Activated CD8-positive, alpha-beta T cell treated with anti-CD3 and anti-CD28 coated beads for 36 hours (primary cell): ENCODE measurements around the gene CPNE2. TPM values are rescaled to one million over a fixed set of nuclear protein-coding genes. Genes with fewer than 3 reads are reported as not detected.

Experiments
- ATAC-seq: fragments of 200-7000 bp; cut with Tn5 transposase; one replicate; pipeline ENCODE4 v1.10.0; 2021; ENCODE audit warnings: mild to moderate bottlenecking, moderate library complexity
- CTCF ChIA-PET: fragments of 350-600 bp; sonication (Branson Sonifier 250); formaldehyde crosslinking; loops from one replicate; lab custom pipeline; 2021; ENCODE audit warnings: antibody characterized with exemption; lab: Charles Lee
- POLR2A ChIA-PET: fragments of 350-600 bp; sonication (Branson Sonifier 250); formaldehyde crosslinking; loops from one replicate; lab custom pipeline; 2021; ENCODE audit warnings: antibody characterized with exemption; lab: Charles Lee
- DNase-seq: peaks from one replicate; pipeline ENCODE4 v3.0.0-alpha.2; 2020
- H3K27ac Mint-ChIP-seq: one replicate; pipeline ENCODE4 v1.8.0; 2021; ENCODE audit warnings: mild to moderate bottlenecking, mixed read lengths
- H3K27me3 Mint-ChIP-seq: one replicate; pipeline ENCODE4 v1.8.0; 2021; ENCODE audit warnings: mixed read lengths
- H3K36me3 Mint-ChIP-seq: one replicate; pipeline ENCODE4 v1.8.0; 2021; ENCODE audit warnings: low read depth, mixed read lengths
- H3K4me1 Mint-ChIP-seq: one replicate; pipeline ENCODE4 v1.8.0; 2021; ENCODE audit warnings: low read depth, mixed read lengths
- H3K4me3 Mint-ChIP-seq: one replicate; pipeline ENCODE4 v1.8.0; 2021; ENCODE audit warnings: mild to moderate bottlenecking, moderate library complexity, mixed read lengths
- H3K9me3 Mint-ChIP-seq: one replicate; pipeline ENCODE4 v1.8.0; 2021; ENCODE audit warnings: mixed read lengths
- CTCF ChIP-seq: fragments of 200-600 bp; IDR thresholded peaks from one replicate; pipeline ENCODE4 v1.8.0; 2022; ENCODE audit warnings: antibody characterized with exemption, mild to moderate bottlenecking
- intact Hi-C: fragments of 100-400 bp; cut with micrococcal nuclease; formaldehyde crosslinking; loops from one replicate; pipeline ENCODE4 v1.10.0; 2022
- total RNA-seq, 2 experiments: library from RNA; stranded (reverse); gene quantifications; one replicate each; pipeline ENCODE4 v1.2.3, GENCODE V29; 2021

The CPNE2 gene
- total RNA-seq, 2 experiments from 2014 or later = 18.6 to 20.6 TPM

GRCh38 chr16:57110937-57111336, 18.6 kb downstream of the CPNE2 start:
- peaks cover 12% of the 10 kb centered on the region for H3K4me1 Mint-ChIP-seq
- ChIA-PET CTCF (interaction anchor here (1.0 to 1.2 kb wide), 3 partner anchors 17 to 62 kb away, joined by 3 to 4 read pairs (median 4); no protein-coding TSS in a partner anchor), POLR2A (interaction anchor here (0.7 to 1.4 kb wide), 3 partner anchors 10 to 27 kb away, joined by 3 read pairs; no protein-coding TSS in a partner anchor)
- TF ChIP-seq CTCF = no peak
- ATAC-seq (no peak), DNase-seq (no peak)
- H3K27ac Mint-ChIP-seq = no peak overlapping the region
- no peak overlapping the region for H3K4me3 Mint-ChIP-seq
- intact Hi-C loops = no loop called here
- no peaks in the 10 kb centered on the region for H3K9me3 Mint-ChIP-seq
- H3K36me3 Mint-ChIP-seq = no peaks in the 10 kb centered on the region
- H3K27me3 Mint-ChIP-seq = no peaks in the 10 kb centered on the region

- Mint-ChIP-seq H3K27me3 (no peaks in the 10 kb centered on the region), H3K36me3 (no peaks in the 10 kb centered on the region), H3K4me3 (no peak overlapping the region), H3K9me3 (no peaks in the 10 kb centered on the region), H3K27ac (no peak overlapping the region), H3K4me1 (peaks cover 10% of the 10 kb centered on the region)
- POLR2A ChIA-PET = interaction anchor here (0.7 to 1.4 kb wide), 3 partner anchors 11 to 28 kb away, joined by 3 read pairs; no protein-coding TSS in a partner anchor
- ATAC-seq (no peak), DNase-seq (no peak)
- intact Hi-C loops = no loop called here
- no peak for TF ChIP-seq CTCF
- CTCF ChIA-PET = interaction anchor here (1.0 to 1.2 kb wide), 3 partner anchors 17 to 61 kb away, joined by 3 to 4 read pairs (median 4); no protein-coding TSS in a partner anchor
Measured at GRCh38 chr16:57111420-57111819, 19.0 kb downstream of the CPNE2 start.

DNA sequence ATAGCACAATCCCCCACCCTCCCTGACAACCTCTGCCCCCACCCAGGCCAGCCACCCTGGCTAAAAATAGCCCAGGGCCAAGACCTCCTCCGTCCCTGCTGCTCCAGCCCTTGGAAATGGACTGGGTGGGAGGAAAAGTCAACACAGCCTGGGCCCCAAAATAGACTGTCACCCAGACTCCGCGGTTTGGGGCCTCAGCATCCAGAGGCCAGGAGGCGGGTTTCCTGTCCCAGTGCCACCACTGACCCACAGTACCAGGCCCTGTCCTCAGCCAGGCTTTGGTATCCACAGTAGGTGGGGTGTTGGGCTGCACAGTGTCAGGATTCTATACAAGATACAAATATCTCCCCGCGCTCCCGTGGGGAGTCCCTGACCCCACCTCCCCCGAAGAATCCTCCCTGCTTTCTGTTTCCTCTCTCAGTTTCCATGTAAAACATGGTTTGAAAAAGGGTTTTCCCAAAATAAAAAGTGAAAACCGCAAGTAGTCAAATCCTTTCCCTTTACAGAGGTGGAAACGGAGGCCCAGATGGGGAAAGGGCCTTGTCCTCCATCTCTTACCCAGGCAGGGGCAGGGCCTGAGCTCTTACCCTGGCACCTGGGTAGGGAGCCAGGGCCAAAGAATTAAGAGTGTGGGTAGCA, 20.1 kb downstream of the CPNE2 start:
- no peak for ATAC-seq
- Mint-ChIP-seq H3K4me1 (peaks cover 8% of the 10 kb centered on the region), H3K9me3 (no peaks in the 10 kb centered on the region), H3K36me3 (no peaks in the 10 kb centered on the region), H3K27me3 (no peaks in the 10 kb centered on the region), H3K4me3 (no peak overlapping the region), H3K27ac (no peak overlapping the region)
- intact Hi-C loops = no loop called here
- no peak for DNase-seq
- no peak for TF ChIP-seq CTCF
- CTCF ChIA-PET = interaction anchor here (2.0 kb wide), 1 partner anchor 28 kb away, joined by 6 read pairs; no protein-coding TSS in a partner anchor
- POLR2A ChIA-PET = no interaction called here

DNA sequence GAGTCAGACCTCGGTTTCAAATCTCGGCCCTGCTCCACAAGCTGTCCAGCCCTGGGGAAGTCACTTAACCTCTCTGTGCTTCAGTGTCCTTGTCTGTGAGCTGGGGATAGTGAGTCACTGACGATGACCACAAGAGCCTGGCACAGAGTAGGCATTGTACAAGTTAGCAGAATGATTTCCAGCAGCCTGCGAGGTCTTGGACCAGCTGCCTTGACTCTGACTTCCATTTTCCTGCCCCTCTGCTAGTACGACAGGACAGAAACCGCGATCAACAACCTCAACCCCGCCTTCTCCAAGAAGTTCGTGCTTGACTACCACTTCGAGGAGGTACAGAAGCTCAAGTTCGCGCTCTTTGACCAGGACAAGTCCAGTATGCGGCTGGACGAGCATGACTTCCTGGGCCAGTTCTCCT, 20.7 kb downstream of the CPNE2 start:
- H3K4me1 Mint-ChIP-seq = peaks cover 8% of the 10 kb centered on the region
- no peak overlapping the region for H3K4me3 Mint-ChIP-seq
- no peak overlapping the region for H3K27ac Mint-ChIP-seq
- no peaks in the 10 kb centered on the region for H3K36me3 Mint-ChIP-seq
- intact Hi-C loops = no loop called here
- ChIA-PET CTCF (interaction anchor here (2.0 kb wide), 1 partner anchor 29 kb away, joined by 6 read pairs; no protein-coding TSS in a partner anchor), POLR2A (interaction anchor here (0.9 to 1.2 kb wide), 2 partner anchors 14 to 61 kb away, joined by 3 to 7 read pairs; no protein-coding TSS in a partner anchor)
- no peak for TF ChIP-seq CTCF
- H3K9me3 Mint-ChIP-seq = no peaks in the 10 kb centered on the region
- ATAC-seq (peak; percentile 17), DNase-seq (no peak)
- no peaks in the 10 kb centered on the region for H3K27me3 Mint-ChIP-seq

GRCh38 chr16:57113664-57114063, 21.3 kb downstream of the CPNE2 start:
- intact Hi-C loops = no loop called here

More at GRCh38 chr16:57113664-57114063, 21.3 kb downstream of the CPNE2 start:
- Mint-ChIP-seq H3K27me3 (no peaks in the 10 kb centered on the region), H3K9me3 (no peaks in the 10 kb centered on the region), H3K27ac (no peak overlapping the region), H3K4me1 (peaks cover 8% of the 10 kb centered on the region), H3K4me3 (no peak overlapping the region), H3K36me3 (no peaks in the 10 kb centered on the region)
- DNase-seq (no peak), ATAC-seq (no peak)
- ChIA-PET CTCF (interaction anchor here (1.0 to 2.0 kb wide), 2 partner anchors 21 to 29 kb away, joined by 4 to 6 read pairs; partner anchors contain the start of gene CPNE2), POLR2A (interaction anchor here (0.9 to 1.2 kb wide), 2 partner anchors 13 to 61 kb away, joined by 3 to 7 read pairs; no protein-coding TSS in a partner anchor)
- TF ChIP-seq CTCF = no peak
